Mesenchymal stem cell (in vitro differentiated cells and primary cell): ENCODE data around the gene LAMB3.

Source experiments
- DNase-seq: peaks from one replicate; pipeline ENCODE4 v3.0.0-alpha.2; 2013
- H2AFZ ChIP-seq: one replicate; pipeline ENCODE4 v1.6.1; 2013; ENCODE audit warnings: low read depth, mild to moderate bottlenecking, control low read depth, inconsistent platforms, low read length, moderate library complexity
- H2AK5ac ChIP-seq: 2 replicates; pipeline ENCODE4 v1.6.1; 2013; ENCODE audit warnings: low read length, moderate library complexity, mild to moderate bottlenecking, inconsistent platforms; ENCODE audit not compliant: severe bottlenecking
- H2BK120ac ChIP-seq: one replicate; pipeline ENCODE4 v1.6.1; 2013; ENCODE audit warnings: low read depth, mild to moderate bottlenecking, inconsistent platforms, low read length, moderate library complexity
- H2BK12ac ChIP-seq, 2 experiments: one replicate each; pipeline ENCODE4 v1.6.1; 2013; ENCODE audit warnings: inconsistent platforms in 2 of 2, low read length in 2 of 2, mild to moderate bottlenecking in 2 of 2, moderate library complexity in 2 of 2, control low read depth in 1 of 2
- H2BK15ac ChIP-seq: one replicate; pipeline ENCODE4 v1.6.1; 2013; ENCODE audit warnings: mild to moderate bottlenecking, low read depth, inconsistent platforms; ENCODE audit not compliant: poor library complexity, severe bottlenecking
- H2BK5ac ChIP-seq: 2 replicates; pipeline ENCODE4 v1.6.1; 2013; ENCODE audit warnings: low read depth, mild to moderate bottlenecking, low read length, control low read depth, inconsistent platforms; ENCODE audit not compliant: poor library complexity, severe bottlenecking
- H3K14ac ChIP-seq, 2 experiments: one replicate each; pipeline ENCODE4 v1.6.1; 2013; ENCODE audit warnings: inconsistent platforms in 2 of 2, low read length in 2 of 2, control low read depth in 1 of 2, mild to moderate bottlenecking in 1 of 2, moderate library complexity in 1 of 2
- H3K18ac ChIP-seq, 2 experiments: one replicate each; pipeline ENCODE4 v1.6.1; 2013; ENCODE audit warnings: inconsistent platforms in 2 of 2, low read length in 2 of 2, control low read depth in 1 of 2, low read depth in 1 of 2, mild to moderate bottlenecking in 1 of 2
- H3K23ac ChIP-seq, 2 experiments: one replicate each; pipeline ENCODE4 v1.6.1; 2013; ENCODE audit warnings: inconsistent platforms in 2 of 2, low read length in 2 of 2, mild to moderate bottlenecking in 2 of 2, moderate library complexity in 2 of 2, control low read depth in 1 of 2
- H3K27ac ChIP-seq: 2 replicates; pipeline ENCODE4 v1.5.1; 2013; ENCODE audit warnings: mild to moderate bottlenecking, moderate library complexity, low read length, control low read depth, inconsistent platforms; ENCODE audit not compliant: poor library complexity, severe bottlenecking
- H3K27me3 ChIP-seq, 2 experiments: 2 replicates each; pipeline versions ENCODE4 v1.6.1 to v1.7.0; 2013; ENCODE audit warnings: low read length in 2 of 2, mild to moderate bottlenecking in 2 of 2, moderate library complexity in 2 of 2, control low read depth in 1 of 2, inconsistent platforms in 1 of 2; ENCODE audit not compliant: control insufficient read depth in 1 of 2, insufficient read depth in 1 of 2
- H3K36me3 ChIP-seq, 2 experiments: 2 replicates each; pipeline versions ENCODE4 v1.6.1 to v1.7.0; 2013; ENCODE audit warnings: low read length in 2 of 2, control low read depth in 1 of 2, inconsistent platforms in 1 of 2, low read depth in 1 of 2, mild to moderate bottlenecking in 1 of 2; ENCODE audit not compliant: insufficient read depth in 2 of 2, control insufficient read depth in 1 of 2
- H3K4ac ChIP-seq, 2 experiments: one replicate each; pipeline ENCODE4 v1.6.1; 2013; ENCODE audit warnings: inconsistent platforms in 2 of 2, low read length in 2 of 2, mild to moderate bottlenecking in 2 of 2, moderate library complexity in 2 of 2, control low read depth in 1 of 2, low read depth in 1 of 2
- H3K4me1 ChIP-seq: 2 replicates; pipeline ENCODE4 v1.6.1; 2013; ENCODE audit warnings: low read depth, low read length, control low read depth; ENCODE audit not compliant: control insufficient read depth, insufficient read depth
- H3K4me2 ChIP-seq: 2 replicates; pipeline ENCODE4 v1.6.1; 2013; ENCODE audit warnings: low read length, mild to moderate bottlenecking, inconsistent platforms; ENCODE audit not compliant: poor library complexity, severe bottlenecking
- H3K4me3 ChIP-seq, 2 experiments: 2 replicates each; pipeline versions ENCODE4 v1.5.1 to v1.7.0; 2013; ENCODE audit warnings: low read length in 2 of 2, mild to moderate bottlenecking in 2 of 2, control low read depth in 1 of 2, low read depth in 1 of 2; ENCODE audit not compliant: insufficient read depth in 1 of 2
- H3K79me1 ChIP-seq: replicated peaks from 2 replicates; pipeline ENCODE4 v1.6.1; 2013; ENCODE audit warnings: mild to moderate bottlenecking, control low read depth, low read length, inconsistent platforms; ENCODE audit not compliant: poor library complexity, severe bottlenecking
- H3K9ac ChIP-seq: 2 replicates; pipeline ENCODE4 v1.7.0; 2013; ENCODE audit warnings: mild to moderate bottlenecking, low read length, moderate library complexity
- H3K9me3 ChIP-seq: 2 replicates; pipeline ENCODE4 v1.7.0; 2013; ENCODE audit warnings: mild to moderate bottlenecking, low read length; ENCODE audit not compliant: control insufficient read depth
- H4K8ac ChIP-seq: one replicate; pipeline ENCODE4 v1.6.1; 2013; ENCODE audit warnings: inconsistent platforms, mild to moderate bottlenecking, low read length, moderate library complexity
- H4K91ac ChIP-seq: one replicate; pipeline ENCODE4 v1.6.1; 2013; ENCODE audit warnings: mild to moderate bottlenecking, low read length, inconsistent platforms
- WGBS: methylation state at CpG from one replicate; pipeline ENCODE4 v1.1.7; 2013; ENCODE audit warnings: mixed read lengths; 5-methylcytosine and 5-hydroxymethylcytosine counted together

Gene LAMB3

GRCh38 chr1:209595599-209596285 is 56.5 kb downstream of the LAMB3 start:
- no peaks in the 10 kb centered on the region for H3K9me3 ChIP-seq
- peaks cover 0 to 62% of the 10 kb centered on the region in 2 experiments for H3K27me3 ChIP-seq
- H3K4me3 ChIP-seq = no peak overlapping the region
- no peak overlapping the region for H3K27ac ChIP-seq
- H2BK15ac ChIP-seq = no peak overlapping the region
- H3K14ac ChIP-seq = no peak overlapping the region
- no peak overlapping the region for H3K4me2 ChIP-seq
- no peak overlapping the region for H3K18ac ChIP-seq
- no peak overlapping the region for H2BK5ac ChIP-seq
- H3K4ac ChIP-seq = no peak overlapping the region
- H4K8ac ChIP-seq = no peak overlapping the region
- no peak overlapping the region for H3K23ac ChIP-seq
- no peak overlapping the region for H4K91ac ChIP-seq
- no peak overlapping the region for H3K9ac ChIP-seq
- no peak overlapping the region for H2BK120ac ChIP-seq
- no peaks in the 10 kb centered on the region for H3K36me3 ChIP-seq
- H3K4me1 ChIP-seq = no peaks in the 10 kb centered on the region
- H2AFZ ChIP-seq = no peak overlapping the region
- 87% methylated on average over 10 of the region's 10 CpGs for WGBS
- no peak overlapping the region for H2BK12ac ChIP-seq
- no peaks in the 10 kb centered on the region for H3K79me1 ChIP-seq
- no peak overlapping the region for H2AK5ac ChIP-seq
- DNase-seq = no peak

- DNase-seq = no peak
- no peaks in the 10 kb centered on the region for H3K36me3 ChIP-seq
- H3K4me3 ChIP-seq = no peak overlapping the region
- no peak overlapping the region for H2BK5ac ChIP-seq
- H3K4ac ChIP-seq = no peak overlapping the region
- no peak overlapping the region for H4K91ac ChIP-seq
- H3K23ac ChIP-seq = no peak overlapping the region
- peaks cover 0 to 55% of the 10 kb centered on the region in 2 experiments for H3K27me3 ChIP-seq
- H3K9ac ChIP-seq = no peak overlapping the region
- H3K18ac ChIP-seq = no peak overlapping the region
- no peak overlapping the region for H3K4me2 ChIP-seq
- H3K79me1 ChIP-seq = no peaks in the 10 kb centered on the region
- H3K4me1 ChIP-seq = no peaks in the 10 kb centered on the region
- no peak overlapping the region for H3K14ac ChIP-seq
- H2BK120ac ChIP-seq = no peak overlapping the region
- no peak overlapping the region for H4K8ac ChIP-seq
- no peak overlapping the region for H2BK15ac ChIP-seq
- WGBS = 85% methylated on average over 8 of the region's 9 CpGs
- H3K9me3 ChIP-seq = no peaks in the 10 kb centered on the region
- H2BK12ac ChIP-seq = no peak overlapping the region
- no peak overlapping the region for H2AK5ac ChIP-seq
- no peak overlapping the region for H2AFZ ChIP-seq
- H3K27ac ChIP-seq = no peak overlapping the region
Observed at GRCh38 chr1:209595028-209595427, 57.2 kb downstream of the LAMB3 start.

- H3K4ac ChIP-seq = no peak overlapping the region
- DNase-seq = no peak
- no peak overlapping the region for H2AK5ac ChIP-seq
- H3K9ac ChIP-seq = no peak overlapping the region
- H3K9me3 ChIP-seq = no peaks in the 10 kb centered on the region
- no peak overlapping the region for H3K23ac ChIP-seq
- H3K18ac ChIP-seq = no peak overlapping the region
- no peak overlapping the region for H3K14ac ChIP-seq
- no peak overlapping the region for H2BK5ac ChIP-seq
- H2AFZ ChIP-seq = no peak overlapping the region
- no peak overlapping the region for H3K4me3 ChIP-seq
- H4K8ac ChIP-seq = no peak overlapping the region
- no peak overlapping the region for H3K4me2 ChIP-seq
- H4K91ac ChIP-seq = no peak overlapping the region
- H3K4me1 ChIP-seq = no peaks in the 10 kb centered on the region
- H3K27me3 ChIP-seq = peaks cover 0 to 49% of the 10 kb centered on the region in 2 experiments
- no peaks in the 10 kb centered on the region for H3K36me3 ChIP-seq
- H3K79me1 ChIP-seq = no peaks in the 10 kb centered on the region
- no CpG with 5 or more reads among the region's 1 CpG for WGBS
- no peak overlapping the region for H3K27ac ChIP-seq
- H2BK12ac ChIP-seq = no peak overlapping the region
- H2BK120ac ChIP-seq = no peak overlapping the region
- no peak overlapping the region for H2BK15ac ChIP-seq
Observed at GRCh38 chr1:209594440-209594839, 57.8 kb downstream of the LAMB3 start.

- no peak overlapping the region for H4K91ac ChIP-seq
- H3K27me3 ChIP-seq = peaks cover 0 to 52% of the 10 kb centered on the region in 2 experiments
- H2AK5ac ChIP-seq = no peak overlapping the region
- H3K4ac ChIP-seq = no peak overlapping the region
- no peak overlapping the region for H3K27ac ChIP-seq
- H3K18ac ChIP-seq = no peak overlapping the region
- H3K4me2 ChIP-seq = no peak overlapping the region
- no peak overlapping the region for H3K4me3 ChIP-seq
- no peak overlapping the region for H3K23ac ChIP-seq
- H2BK15ac ChIP-seq = no peak overlapping the region
- H2AFZ ChIP-seq = no peak overlapping the region
- WGBS = 61% methylated on average over 2 of the region's 2 CpGs
- no peak overlapping the region for H2BK120ac ChIP-seq
- no peak overlapping the region for H2BK12ac ChIP-seq
- DNase-seq = no peak
- H3K9ac ChIP-seq = no peak overlapping the region
- H4K8ac ChIP-seq = no peak overlapping the region
- H2BK5ac ChIP-seq = no peak overlapping the region
- no peaks in the 10 kb centered on the region for H3K36me3 ChIP-seq
- H3K4me1 ChIP-seq = no peaks in the 10 kb centered on the region
- H3K14ac ChIP-seq = no peak overlapping the region
- H3K9me3 ChIP-seq = no peaks in the 10 kb centered on the region
- no peaks in the 10 kb centered on the region for H3K79me1 ChIP-seq
Observed at GRCh38 chr1:209593747-209594146, 58.5 kb downstream of the LAMB3 start.
